GM12878 (cell line): ENCODE data around the gene CCN5.

Experiments
- ATF2 ChIP-seq: IDR thresholded peaks from 2 replicates; pipeline ENCODE4 v1.6.1; 2012; ENCODE audit warnings: low read length, inconsistent platforms
- CREM ChIP-seq: IDR thresholded peaks from 2 replicates; pipeline ENCODE4 v1.6.1; 2014; ENCODE audit warnings: antibody characterized with exemption, low read depth
- CTCF ChIP-seq, 3 experiments: IDR thresholded peaks in 2 of 3; conservative IDR thresholded peaks in 1 of 3; 2 replicates each; pipeline ENCODE4 v1.5.1; 2011; ENCODE audit warnings: low read depth in 3 of 3, low read length in 3 of 3, mild to moderate bottlenecking in 3 of 3, control low read depth in 2 of 3, moderate library complexity in 2 of 3, inconsistent platforms in 1 of 3, mixed read lengths in 1 of 3; ENCODE audit not compliant: control insufficient read depth in 2 of 3, insufficient read depth in 1 of 3; ENCODE audit errors: extremely low read depth in 1 of 3
- E2F8 ChIP-seq: fragments of 450-650 bp; IDR thresholded peaks from 2 replicates; pipeline ENCODE4 v1.6.1; 2018; ENCODE audit warnings: mild to moderate bottlenecking, low read depth, moderate library complexity; ENCODE audit not compliant: partially characterized antibody
- E4F1 ChIP-seq: fragments of 450-650 bp; IDR thresholded peaks from 2 replicates; pipeline ENCODE4 v1.6.1; 2018; ENCODE audit warnings: borderline replicate concordance, mild to moderate bottlenecking; ENCODE audit not compliant: partially characterized antibody
- EZH2 ChIP-seq: IDR thresholded peaks from 2 replicates; pipeline ENCODE4 v1.6.1; 2012; ENCODE audit warnings: low read depth, mild to moderate bottlenecking, control low read depth, inconsistent platforms, low read length, borderline replicate concordance; ENCODE audit not compliant: control insufficient read depth
- JUNB ChIP-seq: IDR thresholded peaks from 2 replicates; pipeline ENCODE4 v1.6.1; 2016; ENCODE audit warnings: antibody characterized with exemption, mild to moderate bottlenecking
- PRDM15 ChIP-seq: fragments of 450-650 bp; formaldehyde crosslinking; IDR thresholded peaks from 2 replicates; pipeline ENCODE4 v1.4.0; 2020; ENCODE audit warnings: mild to moderate bottlenecking, moderate library complexity
- SRF ChIP-seq, 2 experiments: IDR thresholded peaks; 2 replicates each; pipeline ENCODE4 v1.6.1; 2011; ENCODE audit warnings: low read depth in 2 of 2, low read length in 2 of 2, mild to moderate bottlenecking in 1 of 2, moderate library complexity in 1 of 2
- STAT1 ChIP-seq: fragments of 450-650 bp; conservative IDR thresholded peaks from 2 replicates; pipeline ENCODE4 v1.6.1; 2014; ENCODE audit warnings: antibody characterized with exemption, mild to moderate bottlenecking
- TAF1 ChIP-seq: IDR thresholded peaks from 2 replicates; pipeline ENCODE4 v1.6.1; 2011; ENCODE audit warnings: mild to moderate bottlenecking, low read depth, low read length, borderline replicate concordance
- USF2 ChIP-seq: IDR thresholded peaks from 2 replicates; pipeline ENCODE4 v1.6.1; 2011; ENCODE audit warnings: low read depth, low read length, improper control_type of control experiment, borderline replicate concordance
- ZBTB11 ChIP-seq: fragments of 450-650 bp; formaldehyde crosslinking; IDR thresholded peaks from 2 replicates; pipeline ENCODE4 v1.5.0; 2022; ENCODE audit warnings: mild to moderate bottlenecking, missing genetic modification characterization

GRCh38 chr20:44773070-44773829 lies 58.1 kb downstream of the CCN5 start:
- no peak for TF ChIP-seq ZBTB11 (CRISPR knock-in tag)
- TF ChIP-seq SRF (IDR thresholded peaks at IDR 0.05; ENCODE audit: low read depth in 2 of 2, low read length in 2 of 2), result no peak
- TF ChIP-seq E4F1, result no peak
- no peak for TF ChIP-seq JUNB
- TF ChIP-seq EZH2, result no peak
- TF ChIP-seq ATF2, result no peak
- TF ChIP-seq CTCF (IDR thresholded peaks at IDR 0.05 in 2 of 3, conservative IDR thresholded peaks at IDR 0.05 in 1 of 3; ENCODE audit: control insufficient read depth in 2 of 3, extremely low read depth in 1 of 3, insufficient read depth in 1 of 3, low read depth in 3 of 3, low read length in 3 of 3), result no peak
- TF ChIP-seq STAT1, result no peak
- TF ChIP-seq PRDM15 (CRISPR knock-in tag), result no peak
- no peak for TF ChIP-seq CREM
- TF ChIP-seq TAF1, result no peak
- TF ChIP-seq USF2, result no peak
- TF ChIP-seq E2F8, result no peak
